Neuron (in vitro differentiated cells): Measurements from ENCODE around the gene ITGA11.

Experiments
- H2AFZ ChIP-seq: one replicate; pipeline ENCODE4 v1.6.1; 2013; ENCODE audit warnings: low read depth, mild to moderate bottlenecking, inconsistent platforms, low read length, moderate library complexity
- H3K27me3 ChIP-seq: one replicate; pipeline ENCODE4 v1.6.1; 2013; ENCODE audit warnings: low read length; ENCODE audit not compliant: insufficient read depth
- H3K36me3 ChIP-seq: one replicate; pipeline ENCODE4 v1.6.1; 2013; ENCODE audit warnings: low read length; ENCODE audit not compliant: insufficient read depth
- H3K4me1 ChIP-seq: one replicate; pipeline ENCODE4 v1.6.1; 2013; ENCODE audit warnings: low read length; ENCODE audit not compliant: insufficient read depth
- H3K4me3 ChIP-seq: 2 replicates; pipeline ENCODE4 v1.5.1; 2013; ENCODE audit warnings: mild to moderate bottlenecking, low read length, moderate library complexity
- H3K9me3 ChIP-seq: one replicate; pipeline ENCODE4 v1.6.1; 2013; ENCODE audit warnings: low read length

ITGA11 gene, protein sequence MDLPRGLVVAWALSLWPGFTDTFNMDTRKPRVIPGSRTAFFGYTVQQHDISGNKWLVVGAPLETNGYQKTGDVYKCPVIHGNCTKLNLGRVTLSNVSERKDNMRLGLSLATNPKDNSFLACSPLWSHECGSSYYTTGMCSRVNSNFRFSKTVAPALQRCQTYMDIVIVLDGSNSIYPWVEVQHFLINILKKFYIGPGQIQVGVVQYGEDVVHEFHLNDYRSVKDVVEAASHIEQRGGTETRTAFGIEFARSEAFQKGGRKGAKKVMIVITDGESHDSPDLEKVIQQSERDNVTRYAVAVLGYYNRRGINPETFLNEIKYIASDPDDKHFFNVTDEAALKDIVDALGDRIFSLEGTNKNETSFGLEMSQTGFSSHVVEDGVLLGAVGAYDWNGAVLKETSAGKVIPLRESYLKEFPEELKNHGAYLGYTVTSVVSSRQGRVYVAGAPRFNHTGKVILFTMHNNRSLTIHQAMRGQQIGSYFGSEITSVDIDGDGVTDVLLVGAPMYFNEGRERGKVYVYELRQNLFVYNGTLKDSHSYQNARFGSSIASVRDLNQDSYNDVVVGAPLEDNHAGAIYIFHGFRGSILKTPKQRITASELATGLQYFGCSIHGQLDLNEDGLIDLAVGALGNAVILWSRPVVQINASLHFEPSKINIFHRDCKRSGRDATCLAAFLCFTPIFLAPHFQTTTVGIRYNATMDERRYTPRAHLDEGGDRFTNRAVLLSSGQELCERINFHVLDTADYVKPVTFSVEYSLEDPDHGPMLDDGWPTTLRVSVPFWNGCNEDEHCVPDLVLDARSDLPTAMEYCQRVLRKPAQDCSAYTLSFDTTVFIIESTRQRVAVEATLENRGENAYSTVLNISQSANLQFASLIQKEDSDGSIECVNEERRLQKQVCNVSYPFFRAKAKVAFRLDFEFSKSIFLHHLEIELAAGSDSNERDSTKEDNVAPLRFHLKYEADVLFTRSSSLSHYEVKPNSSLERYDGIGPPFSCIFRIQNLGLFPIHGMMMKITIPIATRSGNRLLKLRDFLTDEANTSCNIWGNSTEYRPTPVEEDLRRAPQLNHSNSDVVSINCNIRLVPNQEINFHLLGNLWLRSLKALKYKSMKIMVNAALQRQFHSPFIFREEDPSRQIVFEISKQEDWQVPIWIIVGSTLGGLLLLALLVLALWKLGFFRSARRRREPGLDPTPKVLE

DNA sequence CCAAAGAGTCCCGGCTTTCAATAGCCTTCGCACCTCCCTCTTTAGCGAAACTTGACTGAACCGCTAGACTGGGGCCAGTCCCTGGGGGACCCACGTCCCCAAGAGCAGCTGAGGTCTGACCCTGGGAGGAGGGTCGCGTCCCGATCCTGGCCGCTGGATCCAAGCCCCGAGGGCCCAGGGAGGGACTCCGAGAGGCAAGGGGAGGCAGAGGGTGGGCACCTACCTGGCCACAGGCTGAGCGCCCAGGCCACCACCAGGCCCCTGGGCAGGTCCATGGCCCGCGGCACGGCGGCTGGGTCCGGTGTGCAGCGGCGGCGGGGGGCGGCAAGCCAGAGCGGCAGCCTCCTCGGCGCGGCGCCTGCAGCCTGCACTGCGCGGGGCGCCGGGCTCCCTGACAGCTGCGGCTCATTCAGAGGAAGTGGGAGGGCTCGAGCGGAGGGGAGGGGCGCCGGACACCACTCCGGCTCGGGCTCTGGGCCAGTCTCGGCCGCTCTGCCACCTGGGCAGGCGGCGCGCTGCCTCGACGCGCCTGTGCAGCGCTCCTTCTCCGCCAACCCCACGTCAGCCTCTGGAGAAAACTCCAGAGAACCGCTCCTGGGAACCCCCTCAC lies at the start of gene ITGA11:
Gene ITGA11, minus strand, starts transcription at position 372 of the 610 bp plus-strand sequence. Its CDS starts 97 bp downstream, at position 275.
- Histone ChIP-seq H3K36me3 (no peaks in the 10 kb centered on the region), H3K9me3 (no peaks in the 10 kb centered on the region), H3K4me3 (no peak within 1 kb of the TSS), H3K27me3 (peaks cover 67% of the 10 kb centered on the region), H2AFZ (peak within 1 kb of the TSS; percentile 87), H3K4me1 (peaks cover 8% of the 10 kb centered on the region)

DNA sequence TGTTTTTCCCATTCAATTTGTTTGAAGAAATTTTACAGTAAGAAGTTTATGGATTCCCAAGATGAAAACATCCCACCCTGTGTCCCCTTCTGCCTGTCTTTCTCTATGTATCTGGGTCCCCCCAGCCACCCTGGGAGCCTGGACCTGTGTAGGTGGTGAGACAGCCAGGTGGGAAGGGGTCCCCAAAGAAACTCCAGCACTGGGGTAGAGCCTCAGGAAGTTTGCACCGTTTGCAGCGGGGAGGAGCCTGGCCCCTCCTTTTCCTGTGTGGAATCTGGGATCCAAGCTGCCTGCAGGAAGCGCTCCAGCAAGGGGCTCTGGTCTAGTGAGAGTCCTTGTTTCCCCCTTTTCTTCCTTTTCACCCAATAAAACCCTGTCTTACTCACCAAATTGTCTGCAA lies 49.4 kb upstream of the ITGA11 start:
- H3K4me1 ChIP-seq: no peaks in the 10 kb centered on the region
- no peaks in the 10 kb centered on the region for H3K9me3 ChIP-seq

DNA sequence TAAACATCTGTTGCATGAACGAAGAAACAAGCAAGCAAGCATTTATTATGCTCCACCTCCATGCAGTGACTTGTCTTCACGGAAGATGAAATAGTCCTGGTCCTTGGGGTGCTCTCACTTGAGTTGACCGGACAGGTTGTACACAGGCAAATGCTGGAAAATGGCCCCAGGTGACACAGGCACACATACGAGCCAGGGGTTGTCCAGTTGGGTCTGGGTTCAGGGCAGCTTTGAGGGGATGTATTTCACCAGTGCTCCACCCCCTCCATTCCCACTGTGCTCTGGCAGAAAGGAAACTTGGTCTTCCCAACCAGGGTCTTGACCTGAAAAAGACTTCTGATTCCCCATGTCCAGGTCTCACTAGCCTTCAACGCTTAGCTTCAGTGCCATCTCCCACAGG lies 48.3 kb upstream of the ITGA11 start:
- H3K9me3 ChIP-seq: no peaks in the 10 kb centered on the region

More for the DNA sequence above, 49.4 kb upstream of the ITGA11 start:
- H3K36me3 ChIP-seq: no peaks in the 10 kb centered on the region
- no peak overlapping the region for H3K4me3 ChIP-seq
- no peak overlapping the region for H2AFZ ChIP-seq
- peaks cover 9% of the 10 kb centered on the region for H3K27me3 ChIP-seq

DNA sequence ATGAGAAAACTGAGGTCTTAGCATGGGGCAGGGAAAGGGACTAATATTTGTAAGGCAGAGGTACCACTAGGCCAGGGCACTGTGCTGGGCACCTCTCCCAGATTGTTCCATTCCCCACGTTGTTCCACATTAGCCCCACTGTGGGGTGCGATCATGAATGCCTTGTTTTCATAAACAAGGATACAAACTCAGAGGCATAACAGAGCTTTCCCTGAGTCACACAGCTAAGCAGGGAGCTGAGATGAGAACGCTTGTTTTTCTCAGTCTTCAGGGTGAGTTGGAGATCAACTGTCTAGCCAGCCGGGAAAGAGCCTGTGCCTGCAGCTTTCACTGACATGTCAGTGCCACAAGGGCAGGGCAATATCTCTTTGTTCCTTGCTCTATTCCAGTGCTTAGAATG lies 47.9 kb upstream of the ITGA11 start:
- Histone ChIP-seq H3K4me1 (no peaks in the 10 kb centered on the region), H3K36me3 (no peaks in the 10 kb centered on the region), H3K4me3 (no peak overlapping the region), H3K9me3 (no peaks in the 10 kb centered on the region), H3K27me3 (peaks cover 6% of the 10 kb centered on the region), H2AFZ (no peak overlapping the region)

More for the DNA sequence above, 48.3 kb upstream of the ITGA11 start:
- Histone ChIP-seq H3K4me3 (no peak overlapping the region), H3K4me1 (no peaks in the 10 kb centered on the region), H3K27me3 (peaks cover 6% of the 10 kb centered on the region), H2AFZ (no peak overlapping the region), H3K36me3 (no peaks in the 10 kb centered on the region)

DNA sequence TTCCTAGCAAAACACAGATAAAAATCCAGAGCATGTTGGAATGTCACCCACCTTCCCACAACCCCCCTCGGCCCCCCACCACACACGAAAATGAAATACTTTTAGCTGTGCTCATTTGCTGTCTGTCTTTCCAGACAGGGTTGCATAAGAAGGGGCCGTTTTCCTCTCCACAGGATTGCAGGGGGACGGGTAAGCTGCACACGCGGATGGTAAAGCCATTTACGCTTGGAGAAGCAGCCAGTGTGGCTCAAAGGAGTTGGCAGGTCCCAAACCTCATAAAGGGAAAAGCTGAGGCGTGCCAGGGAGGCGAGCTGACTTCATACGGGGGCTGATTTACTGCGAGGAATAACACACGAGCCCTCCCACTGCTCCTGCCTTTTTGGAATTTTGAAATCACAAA lies 47.4 kb upstream of the ITGA11 start:
- peaks cover 6% of the 10 kb centered on the region for H3K27me3 ChIP-seq
- no peak overlapping the region for H3K4me3 ChIP-seq
- no peak overlapping the region for H2AFZ ChIP-seq
- H3K4me1 ChIP-seq: no peaks in the 10 kb centered on the region
- no peaks in the 10 kb centered on the region for H3K36me3 ChIP-seq
- H3K9me3 ChIP-seq: no peaks in the 10 kb centered on the region

DNA sequence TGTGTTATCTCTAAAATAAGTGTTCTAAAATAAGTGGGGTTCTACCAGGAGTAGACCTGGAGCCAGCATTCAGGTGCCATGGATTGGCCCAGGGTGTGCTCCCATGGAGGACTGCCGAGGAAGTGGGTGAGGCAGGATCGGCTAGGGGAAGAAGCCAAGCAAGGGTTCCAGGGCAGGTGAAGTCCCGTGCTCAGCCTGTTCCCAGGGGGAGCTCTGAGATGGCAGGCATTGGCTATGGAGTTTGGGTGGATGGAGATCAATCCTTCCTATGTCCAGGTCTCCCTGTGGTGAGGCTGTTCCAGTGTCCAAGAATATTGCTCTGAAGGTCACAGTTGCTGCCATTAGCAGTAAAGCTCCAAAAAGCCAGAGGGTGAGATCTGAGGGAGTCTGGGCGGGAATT lies 46.9 kb upstream of the ITGA11 start:
- Histone ChIP-seq H2AFZ (no peak overlapping the region), H3K9me3 (no peaks in the 10 kb centered on the region), H3K36me3 (no peaks in the 10 kb centered on the region), H3K4me3 (no peak overlapping the region), H3K4me1 (no peaks in the 10 kb centered on the region), H3K27me3 (peaks cover 6% of the 10 kb centered on the region)

DNA sequence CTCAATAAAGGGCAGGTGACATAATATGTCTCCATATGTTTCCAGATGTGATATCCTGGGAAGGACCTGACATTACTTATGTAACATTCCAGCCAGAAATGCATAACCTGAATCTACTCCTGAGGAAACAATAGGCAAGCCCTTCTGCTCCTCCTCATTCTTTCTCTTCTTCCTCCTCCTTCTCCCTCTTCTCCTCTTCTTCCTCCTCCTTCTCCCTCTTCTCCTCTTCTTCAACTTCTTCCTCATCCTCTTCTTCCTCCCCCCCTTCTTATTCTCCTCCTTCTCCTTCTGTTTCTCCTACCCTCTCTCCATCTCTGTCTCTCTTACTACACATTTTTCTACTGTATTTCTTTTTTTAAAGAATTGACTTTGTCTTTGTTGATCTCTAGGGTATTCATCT lies 43.5 kb upstream of the ITGA11 start:
- Histone ChIP-seq H3K4me1 (no peaks in the 10 kb centered on the region), H3K36me3 (no peaks in the 10 kb centered on the region), H2AFZ (no peak overlapping the region), H3K4me3 (no peak overlapping the region), H3K9me3 (no peaks in the 10 kb centered on the region), H3K27me3 (peaks cover 2% of the 10 kb centered on the region)

DNA sequence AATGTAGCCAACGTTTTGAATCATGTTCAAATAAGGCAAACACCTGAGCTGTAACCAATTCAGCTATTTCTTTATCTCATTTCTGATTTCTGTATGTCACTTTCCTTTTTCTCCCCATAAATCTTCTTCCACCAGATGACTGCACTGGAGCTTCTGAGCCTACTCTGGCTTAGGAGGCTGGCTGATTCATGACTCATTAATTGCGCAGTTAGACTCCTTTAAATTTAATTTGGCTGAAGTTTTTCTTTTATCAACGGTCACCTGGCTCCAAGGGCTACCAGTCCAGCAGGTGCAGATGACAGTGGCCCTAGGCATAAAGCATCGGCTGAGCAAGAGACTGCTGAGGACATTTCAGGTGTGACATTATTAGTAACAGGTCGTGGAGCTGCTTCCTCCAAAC lies 39.6 kb upstream of the ITGA11 start:
- no peaks in the 10 kb centered on the region for H3K4me1 ChIP-seq

DNA sequence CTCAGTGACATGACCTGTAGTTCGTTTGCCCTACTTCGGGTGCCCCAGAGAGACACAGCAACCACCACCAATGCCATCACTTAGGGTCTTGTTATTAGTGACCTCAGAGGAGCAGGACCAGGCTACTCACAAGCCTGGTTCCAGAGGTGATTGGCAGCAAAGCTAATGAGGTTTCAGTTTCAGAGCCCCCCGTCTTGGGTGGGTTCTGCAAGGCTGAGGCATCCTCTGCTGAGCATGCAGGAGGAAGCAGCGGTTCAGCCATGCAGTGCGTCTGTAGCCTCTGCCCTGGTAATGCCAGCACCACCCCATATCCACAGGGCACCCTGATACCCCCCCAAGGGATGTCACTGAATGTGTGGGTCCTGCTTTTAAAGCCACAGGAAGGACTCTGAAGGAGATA lies 39.0 kb upstream of the ITGA11 start:
- Histone ChIP-seq H3K27me3 (no peaks in the 10 kb centered on the region), H3K9me3 (no peaks in the 10 kb centered on the region), H3K4me1 (no peaks in the 10 kb centered on the region), H3K36me3 (no peaks in the 10 kb centered on the region), H3K4me3 (no peak overlapping the region), H2AFZ (no peak overlapping the region)

More for the DNA sequence above, 39.6 kb upstream of the ITGA11 start:
- Histone ChIP-seq H3K4me3 (no peak overlapping the region), H3K36me3 (no peaks in the 10 kb centered on the region), H3K27me3 (no peaks in the 10 kb centered on the region), H3K9me3 (no peaks in the 10 kb centered on the region), H2AFZ (no peak overlapping the region)

DNA sequence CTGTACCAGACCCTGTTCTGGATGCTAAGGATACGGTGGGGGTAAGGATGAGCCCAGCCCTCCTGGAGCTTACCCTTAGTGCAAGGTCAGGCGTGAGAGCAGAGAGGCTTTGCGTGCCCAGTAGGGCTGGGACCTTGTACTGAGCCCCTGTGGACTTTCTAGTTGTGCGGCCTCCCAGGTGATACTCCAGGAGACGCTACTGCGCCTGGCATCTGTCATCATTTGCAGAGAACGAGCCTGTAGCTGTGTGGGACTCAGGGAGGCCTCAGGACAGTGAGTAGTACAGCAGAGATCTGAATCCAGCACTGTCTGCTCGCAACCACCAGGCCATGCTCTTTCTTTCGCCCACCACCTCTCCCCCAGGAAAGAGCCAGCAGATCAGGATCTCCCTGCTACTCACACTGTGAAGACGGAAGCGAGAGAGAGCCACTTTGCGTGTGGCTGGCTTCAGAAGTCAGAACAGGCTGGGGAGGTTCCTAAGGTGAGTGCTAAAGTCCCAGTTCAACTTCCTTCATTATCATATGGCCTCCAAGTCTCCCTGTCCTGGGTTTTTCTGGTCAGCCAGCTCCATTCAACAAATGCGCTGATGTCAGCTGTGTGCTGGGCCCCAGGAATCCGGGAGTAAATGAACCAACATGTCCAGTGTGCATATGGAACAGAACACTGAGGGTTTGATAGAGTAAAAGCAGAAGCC lies 38.2 kb upstream of the ITGA11 start:
- Histone ChIP-seq H2AFZ (no peak overlapping the region), H3K4me3 (no peak overlapping the region)

DNA sequence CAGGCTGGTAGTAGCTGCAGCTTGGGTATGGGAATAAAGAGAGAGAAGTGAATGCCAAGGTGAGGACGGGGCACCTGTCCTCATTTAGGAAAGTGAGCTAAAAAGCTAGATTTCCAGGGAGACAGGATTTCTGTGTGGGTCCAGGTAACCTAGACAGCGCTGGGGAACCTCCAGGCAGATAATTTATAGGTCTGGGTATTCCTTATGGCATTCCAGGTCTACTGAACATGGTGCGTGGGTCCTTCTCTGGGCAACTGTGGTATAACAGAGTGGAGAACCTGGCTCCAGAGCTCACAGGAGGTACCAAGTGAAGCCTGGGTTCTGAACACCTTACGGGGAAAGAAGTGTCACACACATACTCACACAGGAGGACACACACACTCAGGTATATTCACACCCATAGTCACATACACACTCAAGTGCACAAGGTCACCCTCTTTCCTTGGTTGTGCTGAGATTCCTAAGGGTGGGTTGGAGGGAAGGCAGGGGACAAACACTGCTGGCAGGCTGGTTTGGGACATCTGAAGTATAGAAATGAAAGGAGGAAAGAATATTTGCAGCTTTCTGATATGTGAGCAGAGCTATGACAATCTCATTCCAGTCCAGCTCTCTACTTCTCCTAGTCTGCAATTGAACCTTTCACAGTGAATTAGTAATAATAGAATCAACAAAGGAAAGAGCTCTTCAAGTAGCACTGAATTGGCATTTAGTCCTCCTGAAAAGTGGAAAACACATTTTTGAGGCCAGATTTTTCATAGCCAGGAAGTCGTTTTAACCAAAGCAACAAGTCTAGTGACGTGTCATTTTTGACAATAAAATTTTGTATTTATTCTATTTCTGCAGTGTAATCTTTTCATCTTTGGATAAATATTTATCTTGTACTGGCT lies 37.4 kb upstream of the ITGA11 start:
- H3K27me3 ChIP-seq: no peaks in the 10 kb centered on the region
- no peak overlapping the region for H2AFZ ChIP-seq
- no peaks in the 10 kb centered on the region for H3K36me3 ChIP-seq
- no peaks in the 10 kb centered on the region for H3K9me3 ChIP-seq
- H3K4me3 ChIP-seq: no peak overlapping the region
- H3K4me1 ChIP-seq: no peaks in the 10 kb centered on the region

More for the DNA sequence above, 38.2 kb upstream of the ITGA11 start:
- no peaks in the 10 kb centered on the region for H3K9me3 ChIP-seq
- H3K4me1 ChIP-seq: no peaks in the 10 kb centered on the region
- H3K27me3 ChIP-seq: no peaks in the 10 kb centered on the region
- no peaks in the 10 kb centered on the region for H3K36me3 ChIP-seq
